Skeletal muscle tissue (tissue), 4 donors: Measurements from ENCODE around the gene ZBTB16. TPM values are rescaled to one million over a fixed set of nuclear protein-coding genes. Genes with fewer than 3 reads are reported as not detected.

Experiments used
- H3K27ac ChIP-seq: one replicate; pipeline ENCODE4 v1.7.0; 2013; ENCODE audit warnings: mild to moderate bottlenecking, low read depth, low read length, inconsistent platforms
- H3K27me3 ChIP-seq, 3 donors: one replicate each; pipeline ENCODE4 v1.7.0; 2013; ENCODE audit warnings: low read length in 3 of 3; ENCODE audit not compliant: control insufficient read depth in 3 of 3, insufficient read depth in 3 of 3
- H3K36me3 ChIP-seq, 3 donors: one replicate each; pipeline ENCODE4 v1.7.0; 2013; ENCODE audit warnings: low read length in 3 of 3; ENCODE audit not compliant: control insufficient read depth in 3 of 3, insufficient read depth in 3 of 3
- H3K4me1 ChIP-seq, 3 donors: one replicate each; pipeline ENCODE4 v1.7.0; 2013; ENCODE audit warnings: low read length in 3 of 3, mild to moderate bottlenecking in 3 of 3; ENCODE audit not compliant: control insufficient read depth in 3 of 3, insufficient read depth in 3 of 3
- H3K4me3 ChIP-seq, 3 donors: one replicate each; pipeline ENCODE4 v1.7.0; 2013; ENCODE audit warnings: low read length in 3 of 3
- H3K9ac ChIP-seq, 3 donors: one replicate each; pipeline ENCODE4 v1.7.0; 2013; ENCODE audit warnings: low read length in 3 of 3, mild to moderate bottlenecking in 3 of 3, moderate library complexity in 2 of 3, low read depth in 1 of 3
- H3K9me3 ChIP-seq, 3 donors: one replicate each; pipeline ENCODE4 v1.7.0; 2013; ENCODE audit warnings: low read length in 3 of 3; ENCODE audit not compliant: control insufficient read depth in 3 of 3
- total RNA-seq: library from RNA; depleted of rRNA; stranded (reverse); fragments of >200 nt; gene quantifications from one replicate; pipeline ENCODE4 v1.2.3, GENCODE V29; 2014
- donor health status: Osteomylitis.

Gene ZBTB16
- total RNA-seq, 1 donor from 2014 or later, result 6.8 TPM

DNA sequence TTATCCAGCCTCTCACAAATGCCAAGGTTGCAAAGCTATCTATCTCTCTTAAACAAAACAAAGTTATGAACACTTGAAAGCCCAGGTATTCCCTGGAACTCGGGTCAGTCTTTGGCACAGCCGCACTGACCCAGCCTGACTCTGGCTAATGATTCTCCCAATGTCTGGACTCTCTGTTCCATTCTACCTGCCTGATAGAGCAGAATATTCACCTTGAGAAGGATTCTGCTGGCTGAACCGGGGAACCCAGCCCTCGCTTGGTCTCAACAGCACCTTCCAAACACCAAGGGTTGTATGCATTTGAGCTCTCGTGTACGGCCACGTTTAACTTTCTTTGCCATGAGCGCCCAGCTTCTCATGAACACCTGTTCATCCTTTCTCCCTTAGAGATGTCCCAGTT is 116.8 kb downstream of the ZBTB16 start:
- Histone ChIP-seq H3K4me3 (peak overlapping the region in 2 of 3 donors; percentile 1 to 36), H3K27ac (peak overlapping the region; percentile 99)

DNA sequence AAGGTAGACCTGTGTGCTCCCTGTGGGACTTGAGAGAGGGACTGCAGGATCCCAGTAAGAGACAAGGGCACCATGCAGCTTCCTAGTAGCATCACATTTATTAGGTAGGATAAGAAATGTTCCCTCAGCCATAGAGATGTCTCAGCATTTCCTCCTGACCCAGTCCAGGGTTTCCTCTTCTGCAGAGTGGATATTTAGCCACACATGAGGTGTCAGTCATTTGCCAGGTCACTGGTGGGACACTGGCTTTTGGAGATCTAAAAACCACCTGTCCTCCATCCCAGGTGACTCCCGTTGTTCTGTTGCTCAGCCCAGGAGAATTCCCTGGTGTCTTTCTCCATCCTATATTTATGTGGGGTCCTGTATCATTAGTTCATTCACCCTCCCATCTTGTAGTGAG is 119.1 kb downstream of the ZBTB16 start:
- Histone ChIP-seq H3K4me1 (peaks cover 97 to 100% (median 100%) of the 10 kb centered on the region in 3 donors), H3K27me3 (no peaks in the 10 kb centered on the region), H3K9ac (peak overlapping the region; percentile 74 to 77 (median 76)), H3K4me3 (peak overlapping the region; percentile 21 to 44 (median 41)), H3K36me3 (no peaks in the 10 kb centered on the region), H3K9me3 (no peaks in the 10 kb centered on the region), H3K27ac (peak overlapping the region; percentile 99)

More for the DNA sequence above, 116.8 kb downstream of the ZBTB16 start:
- Histone ChIP-seq H3K36me3 (no peaks in the 10 kb centered on the region), H3K9me3 (no peaks in the 10 kb centered on the region), H3K4me1 (peaks cover 98 to 100% (median 100%) of the 10 kb centered on the region in 3 donors), H3K27me3 (no peaks in the 10 kb centered on the region), H3K9ac (peak overlapping the region; percentile 4 to 77 (median 54))

DNA sequence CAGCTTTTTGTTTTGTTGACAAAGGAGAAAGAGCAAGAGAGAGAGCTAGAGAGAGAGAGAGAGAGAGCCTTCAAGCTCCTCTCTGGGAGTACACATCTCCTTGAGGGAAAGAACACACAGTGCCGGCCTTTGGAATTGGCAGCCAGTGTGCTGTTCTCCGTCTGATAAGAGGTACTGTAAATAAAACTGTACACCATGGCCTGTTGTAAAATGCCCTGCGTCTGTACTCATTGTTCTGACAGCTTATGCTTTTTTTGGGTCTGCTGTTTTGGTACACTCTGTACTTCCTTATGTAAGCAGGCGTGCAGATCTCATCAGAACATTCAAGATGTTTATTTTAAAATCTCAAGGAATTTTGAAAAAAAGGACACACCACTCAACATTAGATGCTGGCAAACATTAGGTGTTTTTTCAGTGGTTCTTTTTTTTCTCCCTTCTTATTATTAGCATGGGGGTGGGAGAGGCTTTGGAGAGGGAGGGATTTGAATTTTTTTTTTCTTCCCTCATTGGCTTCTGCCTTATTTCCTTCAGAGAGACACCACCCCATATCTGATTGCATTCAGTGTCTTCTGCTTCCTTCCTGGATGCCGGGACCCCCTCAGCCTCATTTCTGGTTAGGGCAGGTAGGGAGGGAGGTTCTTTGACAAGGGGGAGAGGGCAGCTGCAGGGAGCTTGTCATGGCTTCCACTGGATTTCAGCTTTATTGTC is 119.9 kb downstream of the ZBTB16 start:
- Histone ChIP-seq H3K27me3 (no peaks in the 10 kb centered on the region), H3K4me3 (peak overlapping the region; percentile 38 to 44 (median 41)), H3K4me1 (peaks cover 94 to 100% (median 100%) of the 10 kb centered on the region in 3 donors), H3K27ac (peak overlapping the region; percentile 99), H3K9ac (peak overlapping the region; percentile 74 to 77 (median 76)), H3K9me3 (no peaks in the 10 kb centered on the region), H3K36me3 (no peaks in the 10 kb centered on the region)

DNA sequence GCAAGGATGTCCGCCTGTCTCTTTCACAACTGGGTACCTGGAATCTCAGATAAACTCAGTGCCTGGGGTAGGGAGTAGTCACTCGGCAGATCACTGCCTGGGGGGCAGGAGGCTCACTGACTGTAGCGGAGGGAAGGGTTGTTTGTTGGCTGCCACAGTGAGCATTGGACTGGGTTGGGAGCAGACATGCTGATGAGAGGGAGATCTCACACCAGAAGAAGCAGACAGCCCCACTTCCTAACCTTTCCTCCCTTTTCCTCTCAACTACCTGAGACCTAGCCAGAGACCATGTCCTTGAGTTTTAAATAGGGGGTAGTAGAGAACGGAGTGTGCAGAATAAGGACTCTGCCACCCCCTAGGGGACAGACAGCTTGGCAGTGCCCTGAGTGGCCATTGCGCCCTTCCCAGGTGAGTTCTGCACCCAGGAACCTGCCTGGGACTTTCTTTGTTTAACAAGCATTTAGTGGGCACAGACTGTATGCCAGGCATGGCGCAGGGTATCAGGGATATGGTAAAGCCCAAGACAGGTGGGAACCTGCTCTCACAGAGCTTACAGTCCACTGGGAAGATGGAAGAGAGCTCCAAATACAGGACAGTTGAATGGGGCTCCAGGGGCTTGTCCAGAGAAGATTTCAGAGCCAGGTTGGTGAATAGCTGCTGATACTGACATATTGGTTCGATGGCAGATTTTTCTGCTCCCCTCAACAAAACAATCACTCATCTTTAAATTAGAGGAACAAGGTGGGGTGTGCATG is 121.0 kb downstream of the ZBTB16 start:
- Histone ChIP-seq H3K9me3 (no peaks in the 10 kb centered on the region), H3K9ac (peak overlapping the region; percentile 74 to 77 (median 76)), H3K4me1 (peaks cover 87 to 98% (median 97%) of the 10 kb centered on the region in 3 donors), H3K27ac (peak overlapping the region; percentile 99), H3K27me3 (no peaks in the 10 kb centered on the region), H3K4me3 (peak overlapping the region; percentile 38 to 48 (median 44)), H3K36me3 (peaks cover 0 to 4% (median 0%) of the 10 kb centered on the region in 3 donors)

DNA sequence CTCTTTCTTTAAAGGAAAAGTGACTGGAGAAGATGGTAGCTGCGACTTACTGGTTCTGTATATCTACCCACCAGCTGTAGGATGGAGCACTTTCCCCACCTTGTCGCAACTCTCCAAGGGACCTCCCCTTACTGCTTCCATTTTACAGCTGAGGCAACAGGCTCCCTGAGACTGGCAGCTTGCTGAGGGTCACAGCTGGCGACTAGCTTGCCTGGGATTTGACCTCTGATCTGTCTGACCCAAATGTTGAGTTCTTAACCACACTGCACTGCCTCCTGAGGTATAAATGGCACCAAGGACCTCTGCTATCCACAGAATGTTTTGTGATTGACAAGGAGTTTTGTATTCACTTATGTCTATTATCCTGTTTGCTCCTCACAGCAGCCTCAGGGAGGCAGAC is 121.7 kb downstream of the ZBTB16 start:
- peak overlapping the region; percentile 99 for H3K27ac ChIP-seq
- H3K36me3 ChIP-seq, result peaks cover 0 to 6% (median 1%) of the 10 kb centered on the region in 3 donors
- H3K9ac ChIP-seq, result peak overlapping the region in 1 of 3 donors; percentile 77
- H3K9me3 ChIP-seq, result no peaks in the 10 kb centered on the region
- H3K27me3 ChIP-seq, result no peaks in the 10 kb centered on the region
- H3K4me1 ChIP-seq, result peaks cover 85 to 97% (median 97%) of the 10 kb centered on the region in 3 donors
- H3K4me3 ChIP-seq, result peak overlapping the region in 1 of 3 donors; percentile 25

DNA sequence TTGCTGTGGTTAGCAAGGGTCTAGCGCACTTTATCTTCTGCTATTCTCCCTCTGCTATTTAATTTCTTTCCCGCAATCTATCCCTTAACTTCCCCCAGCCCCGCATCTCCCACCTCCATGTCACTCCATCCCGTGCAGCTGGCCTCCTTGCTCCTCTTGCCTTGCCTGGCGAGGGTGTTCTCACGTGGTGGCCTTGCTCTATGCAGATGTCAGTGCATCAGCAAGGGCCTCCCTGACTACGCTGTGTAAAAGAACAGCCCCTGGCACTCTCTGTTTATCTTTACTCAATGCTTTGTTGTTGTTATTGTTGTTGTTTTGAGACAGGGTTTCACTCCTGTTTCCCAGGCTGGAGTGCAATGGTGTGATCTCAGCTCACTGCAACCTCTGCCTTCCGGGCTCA is 122.2 kb downstream of the ZBTB16 start:
- Histone ChIP-seq H3K4me1 (peaks cover 80 to 97% (median 95%) of the 10 kb centered on the region in 3 donors), H3K4me3 (peak overlapping the region in 2 of 3 donors; percentile 3 to 25), H3K9me3 (no peaks in the 10 kb centered on the region), H3K27ac (peak overlapping the region; percentile 99), H3K36me3 (peaks cover 4 to 10% (median 7%) of the 10 kb centered on the region in 3 donors), H3K27me3 (no peaks in the 10 kb centered on the region), H3K9ac (peak overlapping the region; percentile 32 to 71 (median 35))

DNA sequence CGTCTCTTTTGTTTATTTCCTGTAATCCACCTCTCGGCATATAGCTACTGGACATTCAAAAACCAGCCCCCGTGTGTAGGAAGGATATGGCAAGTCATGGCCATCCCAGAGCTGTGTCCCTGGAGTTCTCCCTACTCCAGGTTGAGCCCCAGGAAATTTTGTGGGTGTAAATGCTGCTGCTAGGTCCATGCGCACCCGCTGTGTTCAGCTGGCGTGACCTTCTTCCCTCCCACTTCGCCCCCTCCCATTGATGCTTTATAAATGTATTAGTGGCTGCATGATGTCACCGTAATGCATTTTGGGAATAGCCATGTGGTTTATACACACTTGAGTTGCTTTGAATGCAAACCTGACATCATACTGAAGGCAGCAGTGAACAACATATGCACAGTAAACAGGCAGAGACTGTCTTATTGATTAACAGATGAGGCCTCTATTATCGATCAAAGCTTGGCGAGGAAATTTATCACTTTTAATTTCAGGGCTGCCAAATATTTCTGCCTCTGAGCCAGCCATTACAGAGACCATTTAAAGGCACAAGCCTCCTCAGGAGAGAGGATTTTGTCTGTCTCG is 123.0 kb downstream of the ZBTB16 start:
- Histone ChIP-seq H3K4me3 (peak overlapping the region in 1 of 3 donors; percentile 13), H3K9ac (peak overlapping the region; percentile 13 to 71 (median 58)), H3K27ac (peak overlapping the region; percentile 99), H3K4me1 (peaks cover 72 to 97% (median 91%) of the 10 kb centered on the region in 3 donors), H3K9me3 (no peaks in the 10 kb centered on the region), H3K36me3 (peaks cover 12 to 18% (median 15%) of the 10 kb centered on the region in 3 donors), H3K27me3 (no peaks in the 10 kb centered on the region)

DNA sequence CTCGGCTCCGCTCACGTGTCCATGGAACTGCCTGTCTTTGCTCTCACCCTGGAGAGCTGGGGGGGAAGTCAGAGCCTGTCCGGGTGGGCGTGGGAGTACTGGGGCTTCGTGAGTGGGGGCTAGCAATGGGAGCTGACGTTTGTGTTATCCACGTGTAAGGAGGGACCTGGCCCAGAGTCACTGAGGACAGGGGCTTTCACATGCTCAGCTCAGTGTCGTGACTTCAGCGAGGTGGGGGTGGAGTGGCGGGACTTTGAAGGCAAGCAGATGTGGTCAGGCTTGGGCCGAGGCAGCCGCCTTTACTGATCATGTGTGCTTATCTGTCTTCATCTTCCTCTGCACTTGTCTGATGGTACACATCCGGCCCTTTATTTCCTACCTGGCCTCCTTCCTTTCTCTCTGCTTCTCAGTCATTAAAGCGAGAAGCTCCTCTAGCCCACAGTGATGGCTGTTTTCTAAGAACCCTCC is 123.6 kb downstream of the ZBTB16 start:
- Histone ChIP-seq H3K9ac (peak overlapping the region; percentile 13 to 71 (median 58)), H3K27ac (peak overlapping the region; percentile 99), H3K9me3 (no peaks in the 10 kb centered on the region), H3K4me1 (peaks cover 66 to 94% (median 85%) of the 10 kb centered on the region in 3 donors), H3K4me3 (peak overlapping the region in 2 of 3 donors; percentile 13 to 24), H3K27me3 (no peaks in the 10 kb centered on the region), H3K36me3 (peaks cover 16 to 21% (median 17%) of the 10 kb centered on the region in 3 donors)

DNA sequence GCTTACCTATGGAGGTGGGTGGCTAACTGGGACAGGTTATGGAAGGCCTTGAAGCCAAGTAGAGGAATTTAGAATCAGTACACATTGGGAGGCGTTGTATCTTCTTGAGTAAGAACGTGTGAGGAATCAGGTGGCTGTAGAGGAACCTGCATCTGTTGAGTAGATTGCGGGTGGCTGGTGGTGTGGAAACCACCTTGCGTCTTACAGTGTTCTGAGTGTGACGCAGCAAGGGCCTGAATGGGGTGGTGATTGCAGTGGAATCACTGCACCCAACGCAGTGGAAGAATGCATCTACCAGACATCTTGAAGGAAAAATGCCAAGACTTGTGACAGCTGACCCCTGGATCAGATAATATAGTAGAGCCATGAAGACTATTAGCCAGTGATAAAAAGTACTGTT is 125.9 kb downstream of the ZBTB16 start:
- Histone ChIP-seq H3K9ac (no peak overlapping the region), H3K27ac (peak overlapping the region; percentile 48), H3K4me1 (peaks cover 44 to 72% (median 62%) of the 10 kb centered on the region in 3 donors), H3K9me3 (no peaks in the 10 kb centered on the region), H3K27me3 (no peaks in the 10 kb centered on the region), H3K36me3 (peaks cover 24 to 28% (median 27%) of the 10 kb centered on the region in 3 donors), H3K4me3 (no peak overlapping the region)
